CD4-positive, alpha-beta T cell treated with Interleukin-6 for 4 hours (primary cell): ENCODE measurements around the gene MPG.
"Not testable (repeated sequence)": the region's sequence is repeated elsewhere in the genome, so short reads cannot be mapped to it uniquely, and the experiment has no call there.

Source experiments
- DNase-seq: peaks from one replicate; pipeline ENCODE4 v3.0.0-alpha.2; 2020; ENCODE audit warnings: mixed read lengths

The MPG gene

GRCh38 chr16:77807-78443 is at the start of gene MPG:
Gene MPG (plus strand): TSS chr16:78225. CDS start chr16:78310, 85 bp downstream.
- peak; percentile 89 for DNase-seq

GRCh38 chr16:30627-31026 is 47.4 kb upstream of the MPG start:
- DNase-seq = not testable (repeated sequence)

GRCh38 chr16:33154-33876 is 44.7 kb upstream of the MPG start:
- DNase-seq = not testable (repeated sequence)

- no peak for DNase-seq
These were observed 44.0 kb upstream of the MPG start for GRCh38 chr16:33877-34647.

- no peak for DNase-seq
These were observed 43.4 kb upstream of the MPG start for GRCh38 chr16:34648-34987.

- no peak for DNase-seq
These were observed 42.9 kb upstream of the MPG start for GRCh38 chr16:35011-35677.

- no peak for DNase-seq
These were observed 42.2 kb upstream of the MPG start for GRCh38 chr16:35678-36305.

- DNase-seq = no peak
These were observed 41.6 kb upstream of the MPG start for GRCh38 chr16:36336-36984.

- no peak for DNase-seq
These were observed 40.5 kb upstream of the MPG start for GRCh38 chr16:37511-37910.

GRCh38 chr16:38206-38605 is 39.8 kb upstream of the MPG start:
- not testable (repeated sequence) for DNase-seq

- peak; percentile 63 for DNase-seq
These were observed 38.8 kb upstream of the MPG start for GRCh38 chr16:38941-39892.

GRCh38 chr16:41439-42068 is 36.5 kb upstream of the MPG start:
- DNase-seq = no peak

GRCh38 chr16:42069-42457 is 36.0 kb upstream of the MPG start:
- no peak for DNase-seq

- no peak for DNase-seq
These were observed 35.3 kb upstream of the MPG start for GRCh38 chr16:42691-43090.

GRCh38 chr16:43294-43693 is 34.7 kb upstream of the MPG start:
- no peak for DNase-seq

GRCh38 chr16:44655-45054 is 33.4 kb upstream of the MPG start:
- DNase-seq = no peak

GRCh38 chr16:45454-45853 is 32.6 kb upstream of the MPG start:
- DNase-seq = no peak

- not testable (repeated sequence) for DNase-seq
These were observed 31.5 kb upstream of the MPG start for GRCh38 chr16:46510-46909.

GRCh38 chr16:47234-47633 is 30.8 kb upstream of the MPG start:
- DNase-seq = no peak

GRCh38 chr16:50769-51591 is 27.0 kb upstream of the MPG start:
- DNase-seq = no peak
